Heart left ventricle (tissue), 16 donors: ENCODE data around the gene SLC24A2. TPM values are rescaled to one million over a fixed set of nuclear protein-coding genes. Genes with fewer than 3 reads are reported as not detected.

Experiments
- ATAC-seq, 4 donors: fragments of 200-7000 bp; cut with Tn5 transposase; one replicate each; pipeline ENCODE4 v1.9.1; 2020 to 2022; ENCODE audit warnings: moderate library complexity in 4 of 4, mild to moderate bottlenecking in 3 of 4, moderate number of reproducible peaks in 1 of 4
- DNase-seq, 5 donors: peaks; one replicate each; pipeline ENCODE4 v3.0.0-alpha.2; 2020
- H3K27ac ChIP-seq, 12 donors: fragments of 200-600 bp; sonication (generic) in 4 of 12; one replicate each; pipeline versions ENCODE4 v1.5.0 to v1.8.0; 2016 to 2022; ENCODE audit warnings: mild to moderate bottlenecking in 2 of 12
- H3K27me3 ChIP-seq, 9 donors: fragments of 200-600 bp; sonication (generic) in 2 of 9; one replicate each; pipeline versions ENCODE4 v1.5.1 to v1.8.0; 2016 to 2022; ENCODE audit warnings: mild to moderate bottlenecking in 3 of 9
- H3K36me3 ChIP-seq, 9 donors: fragments of 200-600 bp; sonication (generic) in 2 of 9; one replicate each; pipeline versions ENCODE4 v1.5.0 to v1.8.0; 2018 to 2022; ENCODE audit warnings: mild to moderate bottlenecking in 2 of 9
- H3K4me1 ChIP-seq, 12 donors: fragments of 200-600 bp; sonication (generic) in 4 of 12; one replicate each; pipeline versions ENCODE4 v1.5.0 to v1.8.0; 2016 to 2022; ENCODE audit warnings: mild to moderate bottlenecking in 3 of 12
- H3K4me3 ChIP-seq, 12 donors: fragments of 200-600 bp; sonication (generic) in 4 of 12; one replicate each; pipeline versions ENCODE4 v1.5.0 to v1.8.0; 2017 to 2022; ENCODE audit warnings: mild to moderate bottlenecking in 9 of 12, moderate library complexity in 4 of 12
- H3K9me3 ChIP-seq, 12 donors: fragments of 200-600 bp; sonication (generic) in 4 of 12; one replicate each; pipeline versions ENCODE4 v1.5.0 to v1.8.0; 2016 to 2022; ENCODE audit warnings: mild to moderate bottlenecking in 1 of 12
- CTCF ChIP-seq, 12 donors: fragments of 200-600 bp; sonication (generic) in 4 of 12; IDR thresholded peaks; one replicate each; pipeline versions ENCODE4 v1.5.0 to v1.8.0; 2018 to 2022; ENCODE audit warnings: antibody characterized with exemption in 12 of 12, mild to moderate bottlenecking in 5 of 12
- POLR2A ChIP-seq, 2 donors: fragments of 450-650 bp; IDR thresholded peaks; one replicate each; pipeline ENCODE4 v1.6.1; 2017; ENCODE audit warnings: antibody characterized with exemption in 2 of 2, mild to moderate bottlenecking in 2 of 2, moderate library complexity in 2 of 2
- WGBS, 4 donors: extraction: QIAGEN DNeasy Blood & Tissue Kit in 2 of 4; methylation state at CpG; one replicate each; pipeline versions ENCODE4 v1.1.5 to v1.1.7; 2013 to 2018; 5-methylcytosine and 5-hydroxymethylcytosine counted together
- intact Hi-C, 10 donors: fragments of 100-400 bp; cut with DNase I; formaldehyde crosslinking; loops; one replicate each; pipeline versions ENCODE4 v1.11.1 to v1.14.2; 2022
- polyA plus RNA-seq, 2 donors: library from polyadenylated mRNA; stranded (reverse); fragments of 200-250 nt; gene quantifications; one replicate each; pipeline ENCODE4 v1.2.3, GENCODE V29; 2013
- total RNA-seq, 9 donors: library from RNA; depleted of rRNA in 2 of 9; stranded (reverse); fragments of >200 nt in 2 of 9; fragmentation: NEBNext Ultra II Directional in 3 of 9; extraction: Animal tissue kit (Norgen Biotek cat#: 25700) in 3 of 9; gene quantifications; one replicate each; pipeline versions ENCODE4 v1.1.0 to v1.2.4, GENCODE V29; 2016 to 2023
- donor health status: ischemic (EF 13 %, LVEDD 7.1; RV severe dilation, severe dysfunction).
- donor health status: healthy with polysubstance abuse.
- donor health status: DM: no; HTN: yes; CAD: no.
- donor health status: DM: no; HTN: no; CAD: no.
- donor health status: ischemic (EF 25% LVEDD 6.9; RV normal size, moderate dysfunction).
- donor health status: ischemic (EF 25% LVEDD 5.7; RV mildly dilated, moderate dysfunction).
- donor health status: healthy.
- donor health status: DM: yes; HTN: yes; CAD: no.
- donor health status: ischemic (EF 35%, LVEDD 5.7; RV mildly dilated, moderate dysfunction).
- donor health status: nonischemic (EF 11% LVEDD 7.7; RV severe dilation, severe dysfunction).
- donor health status: DM: yes; HTN: yes; CAD: no.
- donor health status: PGD.
- donor health status: ischemic (EF 29% LVEDD 5.4; RV normal size, mild dysfunction).
- donor health status: nonischemic (EF 23%, LVEDD 6.1; RV moderate dilation, normal function).

The SLC24A2 gene
- total and polyA plus RNA-seq, 11 donors, result 0.01 to 0.29 (median 0.16) TPM; not detected in 4

- H3K27ac ChIP-seq, result no peak overlapping the region
- H3K4me3 ChIP-seq, result no peak overlapping the region
- DNase-seq, result no peak
- H3K36me3 ChIP-seq, result no peaks in the 10 kb centered on the region
- TF ChIP-seq CTCF (IDR thresholded peaks at IDR 0.05) (no peak), POLR2A (IDR thresholded peaks at IDR 0.05) (no peak)
- no peak for ATAC-seq
- H3K4me1 ChIP-seq, result no peaks in the 10 kb centered on the region
- WGBS, 4 donors, result 51 to 78% (median 70%) methylated on average over 2 of the region's 2 CpGs
- peaks cover 0 to 3% (median 0%) of the 10 kb centered on the region in 12 donors for H3K9me3 ChIP-seq
- intact Hi-C loops, result no loop called here
- peaks cover 0 to 6% (median 0%) of the 10 kb centered on the region in 9 donors for H3K27me3 ChIP-seq
Observed at GRCh38 chr9:19781240-19781639, 7.6 kb downstream of the SLC24A2 start.

- intact Hi-C loops, result loop anchor here in 1 of 10 donors (5.0 kb wide), 1 partner anchor 51 kb away; no protein-coding TSS in a partner anchor
- H3K9me3 ChIP-seq, result peaks cover 0 to 7% (median 0%) of the 10 kb centered on the region in 12 donors
- H3K4me1 ChIP-seq, result no peaks in the 10 kb centered on the region
- H3K4me3 ChIP-seq, result no peak overlapping the region
- no peak for TF ChIP-seq CTCF (IDR thresholded peaks at IDR 0.05)
- TF ChIP-seq POLR2A (IDR thresholded peaks at IDR 0.05), result no peak
- DNase-seq, result no peak
- no peaks in the 10 kb centered on the region for H3K36me3 ChIP-seq
- ATAC-seq, result no peak
- H3K27ac ChIP-seq, result no peak overlapping the region
- peaks cover 0 to 6% (median 0%) of the 10 kb centered on the region in 9 donors for H3K27me3 ChIP-seq
- WGBS, 4 donors, result 73 to 85% (median 79%) methylated on average over 4 of the region's 4 CpGs
Observed at GRCh38 chr9:19771446-19771845, 17.4 kb downstream of the SLC24A2 start.

GRCh38 chr9:19770973-19771372, 17.9 kb downstream of the SLC24A2 start:
- Histone ChIP-seq H3K4me3 (no peak overlapping the region), H3K9me3 (peaks cover 0 to 10% (median 0%) of the 10 kb centered on the region in 12 donors), H3K27ac (no peak overlapping the region), H3K36me3 (no peaks in the 10 kb centered on the region), H3K4me1 (no peaks in the 10 kb centered on the region), H3K27me3 (peaks cover 0 to 6% (median 0%) of the 10 kb centered on the region in 9 donors)
- WGBS, 4 donors, result 68 to 74% (median 69%) methylated on average over 5 of the region's 5 CpGs
- ATAC-seq (no peak), DNase-seq (no peak)
- TF ChIP-seq POLR2A (IDR thresholded peaks at IDR 0.05), result no peak
- no peak for TF ChIP-seq CTCF (IDR thresholded peaks at IDR 0.05)
- intact Hi-C loops, result loop anchor here in 1 of 10 donors (5.0 kb wide), 1 partner anchor 51 kb away; no protein-coding TSS in a partner anchor

GRCh38 chr9:19769213-19769612, 19.6 kb downstream of the SLC24A2 start:
- intact Hi-C loops, result no loop called here
- Histone ChIP-seq H3K9me3 (peaks cover 0 to 27% (median 8%) of the 10 kb centered on the region in 12 donors), H3K27me3 (peaks cover 0 to 2% (median 0%) of the 10 kb centered on the region in 9 donors), H3K4me3 (no peak overlapping the region), H3K36me3 (no peaks in the 10 kb centered on the region), H3K4me1 (no peaks in the 10 kb centered on the region), H3K27ac (no peak overlapping the region)
- no peak for TF ChIP-seq POLR2A (IDR thresholded peaks at IDR 0.05)
- TF ChIP-seq CTCF (IDR thresholded peaks at IDR 0.05), result no peak
- no peak for ATAC-seq
- WGBS, 4 donors, result 47 to 58% (median 56%) methylated on average over 3 of the region's 3 CpGs
- DNase-seq, result no peak
